Measurements from ENCODE around the gene INPP5F.
"Not testable (repeated sequence)": the region's sequence is repeated elsewhere in the genome, so short reads cannot be mapped to it uniquely, and the experiment has no call there.

The INPP5F gene

GRCh38 chr10:119781498-119781897 is 55.6 kb downstream of the INPP5F start:
- DNase-seq = no peak

- no peak for DNase-seq
These were observed 57.3 kb downstream of the INPP5F start for GRCh38 chr10:119782981-119783664.

- DNase-seq = no peak
These were observed 57.8 kb downstream of the INPP5F start for GRCh38 chr10:119783665-119784027.

- no peak for DNase-seq
These were observed 58.7 kb downstream of the INPP5F start for GRCh38 chr10:119784340-119785067.

- peak; percentile 12 for DNase-seq
These were observed 60.4 kb downstream of the INPP5F start for GRCh38 chr10:119786117-119786769.

- DNase-seq = not testable (repeated sequence)
These were observed 69.3 kb downstream of the INPP5F start for GRCh38 chr10:119795101-119795500.

- no peak for DNase-seq
These were observed 70.2 kb downstream of the INPP5F start for GRCh38 chr10:119796039-119796438.

- no peak for DNase-seq
These were observed 75.3 kb downstream of the INPP5F start for GRCh38 chr10:119801176-119801575.

GRCh38 chr10:119801998-119802538 is 76.2 kb downstream of the INPP5F start:
- DNase-seq = no peak

GRCh38 chr10:119803264-119803663 is 77.4 kb downstream of the INPP5F start:
- no peak for DNase-seq

GRCh38 chr10:119805702-119806230 is 79.9 kb downstream of the INPP5F start:
- DNase-seq = no peak

- DNase-seq = no peak
These were observed 80.7 kb downstream of the INPP5F start for GRCh38 chr10:119806334-119807130.

- no peak for DNase-seq
These were observed 82.3 kb downstream of the INPP5F start for GRCh38 chr10:119807960-119808697.

- no peak for DNase-seq
These were observed 85.3 kb downstream of the INPP5F start for GRCh38 chr10:119811122-119811521.

- no peak for DNase-seq
These were observed 86.8 kb downstream of the INPP5F start for GRCh38 chr10:119812684-119813083.

- DNase-seq = no peak
These were observed 89.8 kb downstream of the INPP5F start for GRCh38 chr10:119815671-119816070.

- DNase-seq = peak; percentile 30
These were observed 92.4 kb downstream of the INPP5F start for GRCh38 chr10:119817991-119818888.

- no peak for DNase-seq
These were observed 93.0 kb downstream of the INPP5F start for GRCh38 chr10:119818889-119819270.

GRCh38 chr10:119821182-119821581 is 95.3 kb downstream of the INPP5F start:
- no peak for DNase-seq

GRCh38 chr10:119824299-119824698 is 98.4 kb downstream of the INPP5F start:
- DNase-seq = no peak

- DNase-seq = no peak
These were observed 100.9 kb downstream of the INPP5F start for GRCh38 chr10:119826771-119827170.
